HL-60 (cell line): ENCODE measurements around the gene CFAP141.

Source experiments
- SPI1 ChIP-seq: IDR thresholded peaks from 2 replicates; pipeline ENCODE4 v1.6.1; 2012; ENCODE audit warnings: low read depth, mild to moderate bottlenecking, borderline replicate concordance
- TF ChIP-seq, protein P1 (sequence below): IDR thresholded peaks from 2 replicates; pipeline ENCODE4 v1.6.1; 2012; ENCODE audit warnings: low read depth; ENCODE audit not compliant: insufficient replicate concordance

DNA sequence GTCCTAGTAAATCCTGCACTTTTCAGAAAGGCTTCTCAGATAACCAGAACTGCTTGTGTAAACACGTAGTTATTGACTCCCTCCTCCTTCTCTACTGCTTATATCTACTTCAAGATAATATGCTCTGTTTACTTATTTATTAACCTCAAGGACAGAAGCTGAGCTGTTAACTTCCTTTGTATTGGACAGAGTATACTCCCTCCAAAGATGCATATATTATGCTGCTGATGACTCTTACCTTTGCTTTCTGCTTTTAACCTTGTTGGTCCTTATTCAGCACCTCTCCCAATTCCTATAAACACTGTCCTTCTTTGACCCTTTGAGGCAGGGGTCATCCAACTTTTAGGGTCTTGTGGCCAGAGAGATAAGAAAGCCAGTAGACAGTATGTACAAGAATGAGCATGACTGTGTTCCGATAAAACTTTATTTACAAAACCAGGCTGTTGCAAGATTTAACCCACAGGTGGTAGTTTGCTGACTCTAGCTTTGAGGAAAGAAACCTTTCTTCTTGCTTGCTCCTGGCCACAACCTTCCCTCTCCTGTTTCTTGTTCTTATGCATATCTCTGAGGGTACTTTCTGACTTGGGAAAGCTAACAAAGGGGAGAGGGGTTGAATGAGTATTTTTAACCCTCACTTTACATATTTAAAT is 19.2 kb downstream of the CFAP141 start:
- no peak for TF ChIP-seq SPI1
- TF ChIP-seq, protein P1, sequence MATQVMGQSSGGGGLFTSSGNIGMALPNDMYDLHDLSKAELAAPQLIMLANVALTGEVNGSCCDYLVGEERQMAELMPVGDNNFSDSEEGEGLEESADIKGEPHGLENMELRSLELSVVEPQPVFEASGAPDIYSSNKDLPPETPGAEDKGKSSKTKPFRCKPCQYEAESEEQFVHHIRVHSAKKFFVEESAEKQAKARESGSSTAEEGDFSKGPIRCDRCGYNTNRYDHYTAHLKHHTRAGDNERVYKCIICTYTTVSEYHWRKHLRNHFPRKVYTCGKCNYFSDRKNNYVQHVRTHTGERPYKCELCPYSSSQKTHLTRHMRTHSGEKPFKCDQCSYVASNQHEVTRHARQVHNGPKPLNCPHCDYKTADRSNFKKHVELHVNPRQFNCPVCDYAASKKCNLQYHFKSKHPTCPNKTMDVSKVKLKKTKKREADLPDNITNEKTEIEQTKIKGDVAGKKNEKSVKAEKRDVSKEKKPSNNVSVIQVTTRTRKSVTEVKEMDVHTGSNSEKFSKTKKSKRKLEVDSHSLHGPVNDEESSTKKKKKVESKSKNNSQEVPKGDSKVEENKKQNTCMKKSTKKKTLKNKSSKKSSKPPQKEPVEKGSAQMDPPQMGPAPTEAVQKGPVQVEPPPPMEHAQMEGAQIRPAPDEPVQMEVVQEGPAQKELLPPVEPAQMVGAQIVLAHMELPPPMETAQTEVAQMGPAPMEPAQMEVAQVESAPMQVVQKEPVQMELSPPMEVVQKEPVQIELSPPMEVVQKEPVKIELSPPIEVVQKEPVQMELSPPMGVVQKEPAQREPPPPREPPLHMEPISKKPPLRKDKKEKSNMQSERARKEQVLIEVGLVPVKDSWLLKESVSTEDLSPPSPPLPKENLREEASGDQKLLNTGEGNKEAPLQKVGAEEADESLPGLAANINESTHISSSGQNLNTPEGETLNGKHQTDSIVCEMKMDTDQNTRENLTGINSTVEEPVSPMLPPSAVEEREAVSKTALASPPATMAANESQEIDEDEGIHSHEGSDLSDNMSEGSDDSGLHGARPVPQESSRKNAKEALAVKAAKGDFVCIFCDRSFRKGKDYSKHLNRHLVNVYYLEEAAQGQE: no peak
